ENCODE data around the gene PCBD2. TPM values are rescaled to one million over a fixed set of nuclear protein-coding genes. Genes with fewer than 3 reads are reported as not detected.
"Not testable (repeated sequence)": the region's sequence is repeated elsewhere in the genome, so short reads cannot be mapped to it uniquely, and the experiment has no call there.

The PCBD2 gene
- total and polyA plus RNA-seq, 7 donors = 4.2 to 10.8 (median 7.8) TPM

DNA sequence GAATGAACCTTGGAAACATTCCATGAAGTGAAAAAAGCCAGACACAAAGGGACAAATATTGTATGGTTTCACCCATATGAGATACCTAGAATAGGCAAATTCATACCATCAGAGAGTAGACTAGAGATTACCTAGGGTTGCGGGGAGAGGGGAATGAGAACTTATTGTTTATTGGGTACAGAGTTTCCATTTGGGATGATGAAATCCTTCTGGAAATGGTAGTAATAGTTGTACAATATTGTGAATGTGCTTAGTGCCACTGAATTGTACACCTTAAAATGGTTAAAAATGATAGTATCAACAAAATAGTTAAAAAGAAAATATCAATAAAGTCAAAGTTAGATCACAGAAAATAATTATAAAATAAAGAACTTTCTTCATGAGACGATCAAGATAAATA lies 88.2 kb downstream of the PCBD2 start:
- Histone ChIP-seq H3K36me3 (no peaks in the 10 kb centered on the region), H3K27me3 (no peaks in the 10 kb centered on the region), H3K9me3 (no peaks in the 10 kb centered on the region), H3K4me1 (peaks cover 0 to 10% (median 4%) of the 10 kb centered on the region in 4 donors), H3K27ac (no peak overlapping the region), H3K4me3 (no peak overlapping the region)
- 96% methylated on average over 2 of the region's 2 CpGs for WGBS, 2 donors
- intact Hi-C loops (cut with DNase I) = no loop called here
- DNase-seq = no peak
- TF ChIP-seq, protein P1, sequence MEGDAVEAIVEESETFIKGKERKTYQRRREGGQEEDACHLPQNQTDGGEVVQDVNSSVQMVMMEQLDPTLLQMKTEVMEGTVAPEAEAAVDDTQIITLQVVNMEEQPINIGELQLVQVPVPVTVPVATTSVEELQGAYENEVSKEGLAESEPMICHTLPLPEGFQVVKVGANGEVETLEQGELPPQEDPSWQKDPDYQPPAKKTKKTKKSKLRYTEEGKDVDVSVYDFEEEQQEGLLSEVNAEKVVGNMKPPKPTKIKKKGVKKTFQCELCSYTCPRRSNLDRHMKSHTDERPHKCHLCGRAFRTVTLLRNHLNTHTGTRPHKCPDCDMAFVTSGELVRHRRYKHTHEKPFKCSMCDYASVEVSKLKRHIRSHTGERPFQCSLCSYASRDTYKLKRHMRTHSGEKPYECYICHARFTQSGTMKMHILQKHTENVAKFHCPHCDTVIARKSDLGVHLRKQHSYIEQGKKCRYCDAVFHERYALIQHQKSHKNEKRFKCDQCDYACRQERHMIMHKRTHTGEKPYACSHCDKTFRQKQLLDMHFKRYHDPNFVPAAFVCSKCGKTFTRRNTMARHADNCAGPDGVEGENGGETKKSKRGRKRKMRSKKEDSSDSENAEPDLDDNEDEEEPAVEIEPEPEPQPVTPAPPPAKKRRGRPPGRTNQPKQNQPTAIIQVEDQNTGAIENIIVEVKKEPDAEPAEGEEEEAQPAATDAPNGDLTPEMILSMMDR (IDR thresholded peaks at IDR 0.05) = no peak
- TF ChIP-seq EP300 (IDR thresholded peaks at IDR 0.05) (no peak), POLR2AphosphoS5 (IDR thresholded peaks at IDR 0.05) (no peak), POLR2A (IDR thresholded peaks at IDR 0.05) (no peak)

- peaks cover 0 to 10% (median 4%) of the 10 kb centered on the region in 4 donors for H3K4me1 ChIP-seq
These were observed 89.7 kb downstream of the PCBD2 start for GRCh38 chr5:134994560-134995156.

GRCh38 chr5:134995850-134996402 lies 91.0 kb downstream of the PCBD2 start:
- WGBS, 2 donors = 93 to 96% methylated on average over 8 of the region's 8 CpGs
- TF ChIP-seq, protein P1 (IDR thresholded peaks at IDR 0.05) = no peak
- TF ChIP-seq POLR2A (IDR thresholded peaks at IDR 0.05) = no peak
- DNase-seq = no peak
- Histone ChIP-seq H3K4me1 (peaks cover 0 to 10% (median 4%) of the 10 kb centered on the region in 4 donors), H3K27me3 (no peaks in the 10 kb centered on the region), H3K4me3 (no peak overlapping the region), H3K9me3 (no peaks in the 10 kb centered on the region), H3K27ac (no peak overlapping the region), H3K36me3 (no peaks in the 10 kb centered on the region)
- intact Hi-C loops (cut with DNase I) = no loop called here

More at GRCh38 chr5:134994560-134995156, 89.7 kb downstream of the PCBD2 start:
- intact Hi-C loops (cut with DNase I) = no loop called here
- Histone ChIP-seq H3K4me3 (no peak overlapping the region), H3K9me3 (no peaks in the 10 kb centered on the region), H3K27me3 (no peaks in the 10 kb centered on the region), H3K27ac (no peak overlapping the region), H3K36me3 (no peaks in the 10 kb centered on the region)
- 54 to 82% methylated on average over 2 of the region's 2 CpGs for WGBS, 2 donors
- TF ChIP-seq EP300 (IDR thresholded peaks at IDR 0.05) (no peak), POLR2A (IDR thresholded peaks at IDR 0.05) (no peak), POLR2AphosphoS5 (IDR thresholded peaks at IDR 0.05) (no peak)
- TF ChIP-seq, protein P1 (IDR thresholded peaks at IDR 0.05) = no peak
- no peak for DNase-seq

GRCh38 chr5:134997015-134997414 lies 92.1 kb downstream of the PCBD2 start:
- Histone ChIP-seq H3K4me3 (no peak overlapping the region), H3K27ac (no peak overlapping the region), H3K36me3 (no peaks in the 10 kb centered on the region), H3K27me3 (no peaks in the 10 kb centered on the region), H3K9me3 (no peaks in the 10 kb centered on the region), H3K4me1 (peaks cover 0 to 10% (median 4%) of the 10 kb centered on the region in 4 donors)
- no peak for DNase-seq
- TF ChIP-seq, protein P1 (IDR thresholded peaks at IDR 0.05) = no peak
- no peak for TF ChIP-seq POLR2A (IDR thresholded peaks at IDR 0.05)
- no peak for TF ChIP-seq EP300 (IDR thresholded peaks at IDR 0.05)
- TF ChIP-seq POLR2AphosphoS5 (IDR thresholded peaks at IDR 0.05) = no peak
- intact Hi-C loops (cut with DNase I) = no loop called here
- WGBS, 2 donors = 81 to 84% methylated on average over 11 of the region's 11 CpGs

DNA sequence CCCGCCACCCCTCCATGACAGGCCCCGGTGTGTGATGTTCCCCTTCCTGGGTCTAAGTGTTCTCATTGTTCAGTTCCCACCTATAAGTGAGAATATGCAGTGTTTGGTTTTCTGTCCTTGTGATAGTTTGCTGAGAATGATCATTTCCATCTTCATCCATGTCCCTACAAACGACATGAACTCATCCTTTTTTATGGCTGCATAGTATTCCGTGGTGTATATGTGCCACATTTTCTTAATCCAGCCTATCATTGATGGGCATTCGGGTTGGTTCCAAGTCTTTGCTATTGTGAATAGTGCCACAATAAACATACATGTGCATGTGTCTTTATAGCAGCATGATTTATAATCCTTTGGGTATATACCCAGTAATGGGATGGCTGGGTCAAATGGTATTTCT lies 93.1 kb downstream of the PCBD2 start:
- intact Hi-C loops (cut with DNase I); H3K4me3 ChIP-seq; H3K27ac ChIP-seq; H3K36me3 ChIP-seq; DNase-seq; H3K9me3 ChIP-seq; H3K27me3 ChIP-seq; H3K4me1 ChIP-seq: not testable (repeated sequence)
- WGBS, 2 donors = 82 to 94% methylated on average over 5 of the region's 5 CpGs

Data from sigmoid colon (tissue), 7 donors.